Skeletal muscle tissue (tissue), 4 donors: Measurements from ENCODE around the gene PPP1R13B. TPM values are rescaled to one million over a fixed set of nuclear protein-coding genes. Genes with fewer than 3 reads are reported as not detected.
A peak's percentile ranks its signal among the peaks of the same experiment; 100 is the strongest.

Source experiments
- H3K27ac ChIP-seq: one replicate; pipeline ENCODE4 v1.7.0; 2013; ENCODE audit warnings: mild to moderate bottlenecking, low read depth, low read length, inconsistent platforms
- H3K27me3 ChIP-seq, 3 donors: one replicate each; pipeline ENCODE4 v1.7.0; 2013; ENCODE audit warnings: low read length in 3 of 3; ENCODE audit not compliant: control insufficient read depth in 3 of 3, insufficient read depth in 3 of 3
- H3K36me3 ChIP-seq, 3 donors: one replicate each; pipeline ENCODE4 v1.7.0; 2013; ENCODE audit warnings: low read length in 3 of 3; ENCODE audit not compliant: control insufficient read depth in 3 of 3, insufficient read depth in 3 of 3
- H3K4me1 ChIP-seq, 3 donors: one replicate each; pipeline ENCODE4 v1.7.0; 2013; ENCODE audit warnings: low read length in 3 of 3, mild to moderate bottlenecking in 3 of 3; ENCODE audit not compliant: control insufficient read depth in 3 of 3, insufficient read depth in 3 of 3
- H3K4me3 ChIP-seq, 3 donors: one replicate each; pipeline ENCODE4 v1.7.0; 2013; ENCODE audit warnings: low read length in 3 of 3
- H3K9ac ChIP-seq, 3 donors: one replicate each; pipeline ENCODE4 v1.7.0; 2013; ENCODE audit warnings: low read length in 3 of 3, mild to moderate bottlenecking in 3 of 3, moderate library complexity in 2 of 3, low read depth in 1 of 3
- H3K9me3 ChIP-seq, 3 donors: one replicate each; pipeline ENCODE4 v1.7.0; 2013; ENCODE audit warnings: low read length in 3 of 3; ENCODE audit not compliant: control insufficient read depth in 3 of 3
- total RNA-seq: library from RNA; depleted of rRNA; stranded (reverse); fragments of >200 nt; gene quantifications from one replicate; pipeline ENCODE4 v1.2.3, GENCODE V29; 2014
- donor health status: Osteomylitis.

Gene PPP1R13B
- total RNA-seq, 1 donor from 2014 or later: 4.7 TPM

DNA sequence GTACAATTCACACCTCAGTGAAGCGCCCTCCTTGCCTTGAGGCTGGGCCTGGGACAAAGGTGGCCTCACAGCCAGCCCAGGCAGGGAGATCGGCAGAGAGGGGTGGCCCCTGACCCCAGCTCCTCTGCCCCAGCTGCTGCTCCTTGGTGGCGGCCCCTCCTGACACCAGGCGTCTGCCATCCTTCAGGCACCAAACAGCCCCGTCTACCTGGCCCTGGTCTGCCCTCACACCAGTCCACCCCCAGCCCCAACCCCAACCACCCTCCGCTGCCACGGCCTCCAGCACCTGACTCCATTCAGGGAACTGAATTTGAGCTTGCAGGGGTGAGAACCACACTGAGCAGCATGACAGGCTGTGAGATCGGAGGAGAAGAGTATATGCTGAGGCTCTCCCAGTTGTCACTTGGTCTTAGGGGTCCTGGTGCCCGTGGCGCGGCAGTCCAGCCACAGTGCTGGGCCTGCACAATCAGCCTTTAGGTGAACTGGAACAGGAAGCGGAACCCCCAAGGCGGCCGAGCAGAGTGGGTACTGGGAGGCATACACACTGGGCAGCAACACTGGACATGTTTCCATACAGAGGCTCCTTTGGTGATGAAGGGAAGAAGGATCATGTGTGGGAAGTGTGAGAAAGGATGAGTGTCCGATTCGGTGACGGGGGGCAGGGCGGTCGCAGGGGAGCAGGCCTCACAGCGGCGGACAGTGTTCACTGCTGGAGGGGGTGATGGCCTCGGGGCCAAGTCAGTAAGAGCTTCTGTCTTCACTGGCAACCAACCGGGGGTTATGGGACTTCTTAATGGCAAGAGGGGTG lies 113.1 kb downstream of the PPP1R13B start:
- no peak overlapping the region for H3K4me3 ChIP-seq
- peaks cover 40 to 56% (median 50%) of the 10 kb centered on the region in 3 donors for H3K36me3 ChIP-seq
- H3K9ac ChIP-seq: no peak overlapping the region
- no peaks in the 10 kb centered on the region for H3K9me3 ChIP-seq
- no peak overlapping the region for H3K27ac ChIP-seq
- H3K4me1 ChIP-seq: peaks cover 10 to 35% (median 28%) of the 10 kb centered on the region in 3 donors
- H3K27me3 ChIP-seq: no peaks in the 10 kb centered on the region

GRCh38 chr14:103733651-103734050 lies 113.7 kb downstream of the PPP1R13B start:
- Histone ChIP-seq H3K4me1 (peaks cover 14 to 41% (median 25%) of the 10 kb centered on the region in 3 donors), H3K9ac (no peak overlapping the region), H3K27ac (no peak overlapping the region), H3K27me3 (no peaks in the 10 kb centered on the region), H3K9me3 (no peaks in the 10 kb centered on the region), H3K36me3 (peaks cover 42 to 56% (median 55%) of the 10 kb centered on the region in 3 donors), H3K4me3 (no peak overlapping the region)

- no peak overlapping the region for H3K27ac ChIP-seq
- H3K4me1 ChIP-seq: peaks cover 18 to 45% (median 25%) of the 10 kb centered on the region in 3 donors
- no peak overlapping the region for H3K4me3 ChIP-seq
- H3K9ac ChIP-seq: no peak overlapping the region
- H3K27me3 ChIP-seq: no peaks in the 10 kb centered on the region
- peaks cover 42 to 55% (median 54%) of the 10 kb centered on the region in 3 donors for H3K36me3 ChIP-seq
- no peaks in the 10 kb centered on the region for H3K9me3 ChIP-seq
Measured at GRCh38 chr14:103732868-103733620, 114.3 kb downstream of the PPP1R13B start.

DNA sequence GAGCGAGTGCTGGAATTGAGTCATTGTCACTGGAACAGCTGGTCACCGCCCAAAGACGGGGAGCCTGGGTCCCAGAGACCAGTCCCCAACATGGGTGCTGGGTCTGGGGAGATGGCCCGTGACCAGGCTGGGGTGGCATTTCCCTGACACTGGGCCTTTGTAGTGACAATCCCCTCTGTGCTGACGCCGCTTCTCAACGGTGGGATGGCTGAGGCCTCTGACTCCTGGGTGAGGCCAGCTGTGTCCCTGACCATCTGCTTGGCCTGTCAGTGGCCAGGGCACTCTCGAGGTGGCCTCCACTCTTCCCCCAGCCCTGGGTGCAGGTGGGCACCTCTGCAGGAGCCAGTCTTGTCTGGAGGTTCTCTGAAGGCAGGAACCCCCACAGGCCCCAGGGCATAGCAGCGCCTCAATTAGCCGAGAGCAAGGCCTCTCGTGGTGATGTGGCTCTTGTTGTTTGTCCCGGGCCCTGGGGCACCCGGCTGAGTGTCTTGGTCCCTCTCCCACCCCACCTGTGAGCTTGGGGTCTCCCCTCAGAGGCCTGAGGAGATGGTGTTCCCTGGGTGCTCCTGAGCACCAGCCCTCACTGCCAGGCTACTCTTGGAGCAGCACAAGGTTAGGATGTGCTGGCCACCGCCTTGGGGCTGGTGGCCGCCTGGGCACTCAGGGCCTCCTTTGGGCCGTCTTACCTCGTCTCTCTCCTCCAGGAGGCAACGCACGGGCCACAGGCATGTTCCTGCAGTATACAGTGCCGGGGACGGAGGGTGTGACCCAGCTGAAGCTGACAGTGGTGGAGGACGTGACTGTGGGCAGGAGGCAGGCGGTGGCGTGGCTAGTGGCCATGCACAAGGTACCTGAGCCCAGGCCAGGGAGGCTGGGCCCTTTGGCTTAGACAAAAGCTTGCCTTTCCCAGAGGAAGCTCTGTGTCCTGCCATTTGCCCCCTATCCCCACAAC lies 115.2 kb downstream of the PPP1R13B start:
- Histone ChIP-seq H3K4me1 (peaks cover 18 to 45% (median 25%) of the 10 kb centered on the region in 3 donors), H3K4me3 (no peak overlapping the region), H3K27me3 (no peaks in the 10 kb centered on the region), H3K9me3 (no peaks in the 10 kb centered on the region), H3K9ac (no peak overlapping the region), H3K27ac (no peak overlapping the region), H3K36me3 (peaks cover 41 to 50% (median 49%) of the 10 kb centered on the region in 3 donors)

DNA sequence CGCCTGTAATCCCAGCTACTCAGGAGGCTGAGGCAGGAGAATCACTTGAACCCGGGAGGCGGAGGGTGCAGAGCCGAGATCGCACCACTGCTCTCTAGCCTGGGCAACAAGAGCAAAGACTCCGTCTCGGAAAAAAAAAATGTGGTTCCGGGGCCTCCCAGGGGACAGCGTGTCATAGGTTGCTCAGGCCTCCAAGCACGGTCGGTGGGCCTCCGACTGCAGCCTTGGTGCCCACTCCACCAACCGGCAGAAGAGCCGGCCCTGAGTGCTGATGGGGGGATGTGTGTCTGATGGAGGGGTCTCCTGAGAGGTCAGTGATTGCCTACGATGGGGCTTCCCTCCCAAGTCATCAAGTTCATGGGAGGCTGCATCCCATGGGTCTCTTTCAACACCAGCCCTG lies 115.9 kb downstream of the PPP1R13B start:
- H3K4me1 ChIP-seq: peaks cover 13 to 41% (median 24%) of the 10 kb centered on the region in 3 donors
- H3K27ac ChIP-seq: no peak overlapping the region
- no peaks in the 10 kb centered on the region for H3K9me3 ChIP-seq
- no peaks in the 10 kb centered on the region for H3K27me3 ChIP-seq
- no peak overlapping the region for H3K9ac ChIP-seq
- H3K4me3 ChIP-seq: no peak overlapping the region
- peaks cover 41 to 49% (median 48%) of the 10 kb centered on the region in 3 donors for H3K36me3 ChIP-seq

DNA sequence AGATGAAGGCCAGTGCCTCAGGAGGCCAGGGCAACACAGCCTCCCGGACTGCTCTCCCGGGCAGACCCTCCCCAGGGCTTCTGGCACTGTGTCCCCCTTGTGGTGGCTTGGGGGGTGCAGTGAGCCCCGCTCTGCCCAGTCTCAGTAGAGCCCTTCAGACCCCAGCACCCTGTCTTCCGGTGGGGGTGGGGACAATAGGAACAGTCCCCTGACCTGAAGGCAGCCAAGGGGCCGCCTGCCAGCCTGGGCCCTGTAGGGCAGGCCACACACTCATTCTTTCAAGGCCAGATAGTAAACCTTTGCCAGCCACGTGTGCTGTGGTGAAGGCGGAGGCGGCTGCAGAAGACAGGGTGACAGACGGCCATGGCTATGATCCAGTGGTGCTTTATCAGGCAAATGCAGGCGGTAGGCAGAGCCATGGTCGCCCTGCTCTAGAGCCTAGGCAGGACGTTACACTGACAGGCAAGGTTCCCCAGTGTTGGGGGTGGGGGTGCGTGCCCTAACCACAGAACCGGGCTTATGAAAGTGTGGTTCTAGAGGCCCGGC lies 116.8 kb downstream of the PPP1R13B start:
- Histone ChIP-seq H3K4me3 (no peak overlapping the region), H3K27me3 (no peaks in the 10 kb centered on the region), H3K27ac (no peak overlapping the region), H3K36me3 (peaks cover 41 to 52% (median 49%) of the 10 kb centered on the region in 3 donors), H3K9me3 (no peaks in the 10 kb centered on the region), H3K9ac (peak overlapping the region in 1 of 3 donors; percentile 60), H3K4me1 (peaks cover 11 to 37% (median 28%) of the 10 kb centered on the region in 3 donors)

DNA sequence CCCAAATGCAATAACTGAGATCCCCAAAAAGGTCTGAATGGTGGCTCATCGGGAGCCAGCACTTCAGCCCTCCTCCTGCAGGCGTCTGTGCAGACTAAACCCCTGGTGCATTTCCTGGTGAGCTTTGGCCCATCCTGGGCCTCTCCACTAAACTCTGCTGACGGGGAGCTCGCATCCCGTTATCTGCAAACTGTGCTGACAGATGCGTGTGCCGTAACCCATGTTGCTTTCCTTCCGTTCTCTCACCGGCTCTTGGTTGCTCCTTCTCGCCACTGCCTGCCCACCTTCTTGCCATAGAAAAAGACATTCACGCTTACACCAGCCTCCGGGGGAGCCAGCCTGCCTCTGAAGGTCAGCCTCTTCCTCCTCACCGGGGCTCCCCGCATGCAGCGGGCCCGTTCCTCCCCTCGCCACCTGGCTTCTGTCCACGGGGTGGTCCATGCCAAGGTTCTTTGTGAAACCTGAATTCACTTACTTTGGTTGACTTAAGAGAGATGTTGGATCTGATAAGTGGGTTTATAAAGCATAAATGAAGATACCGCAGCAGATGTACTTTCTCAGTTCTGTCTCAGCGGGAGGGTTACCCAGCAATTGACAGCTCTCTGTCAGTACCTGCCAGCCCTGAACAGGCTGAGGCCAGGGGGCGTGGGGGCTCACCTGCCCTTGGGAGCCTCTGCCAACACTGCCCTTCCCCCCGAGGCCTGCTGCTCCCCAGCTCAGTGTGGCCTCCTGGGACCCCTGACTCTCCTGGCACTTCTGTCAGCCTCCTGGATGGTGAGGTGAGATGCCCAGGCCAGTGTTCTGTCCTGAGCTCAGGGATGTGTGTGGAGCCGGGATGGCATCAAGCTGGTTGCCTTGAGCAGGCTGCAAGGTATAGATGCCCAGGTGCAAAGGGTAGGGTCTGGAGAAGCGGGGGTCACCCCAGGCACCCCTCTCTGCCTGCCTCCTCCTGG lies 117.6 kb downstream of the PPP1R13B start:
- Histone ChIP-seq H3K27me3 (no peaks in the 10 kb centered on the region), H3K4me3 (no peak overlapping the region), H3K27ac (no peak overlapping the region), H3K36me3 (peaks cover 41 to 52% (median 49%) of the 10 kb centered on the region in 3 donors), H3K4me1 (peaks cover 11 to 33% (median 22%) of the 10 kb centered on the region in 3 donors), H3K9me3 (no peaks in the 10 kb centered on the region), H3K9ac (peak overlapping the region in 1 of 3 donors; percentile 60)

DNA sequence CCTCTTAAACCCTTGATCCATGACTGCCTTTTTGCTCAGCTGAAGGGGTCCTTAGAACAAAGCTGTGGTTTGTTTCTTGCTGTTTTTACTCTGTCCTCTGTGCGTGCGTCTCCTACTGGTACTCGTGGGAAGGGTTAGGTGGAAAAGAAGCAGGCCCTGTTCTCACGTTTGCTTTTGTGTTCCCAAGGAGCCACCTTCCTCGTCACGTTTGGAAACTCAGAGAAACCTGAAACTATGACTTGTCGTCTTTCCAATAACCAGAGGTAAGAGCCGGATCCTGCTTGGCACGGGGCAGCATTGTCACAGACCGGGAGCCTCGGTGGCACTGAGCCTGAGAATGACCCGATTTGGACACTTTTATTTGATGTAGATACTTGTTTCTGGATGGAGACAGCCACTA lies 118.7 kb downstream of the PPP1R13B start:
- H3K27ac ChIP-seq: no peak overlapping the region
- H3K9me3 ChIP-seq: no peaks in the 10 kb centered on the region
- no peaks in the 10 kb centered on the region for H3K27me3 ChIP-seq
- peaks cover 13 to 36% (median 29%) of the 10 kb centered on the region in 3 donors for H3K4me1 ChIP-seq
- peak overlapping the region in 2 of 3 donors; percentile 35 to 61 for H3K9ac ChIP-seq
- peaks cover 37 to 47% (median 44%) of the 10 kb centered on the region in 3 donors for H3K36me3 ChIP-seq
- no peak overlapping the region for H3K4me3 ChIP-seq
